Esophagus muscularis mucosa (tissue), 4 donors: ENCODE results near the gene CAPRIN1. TPM values are rescaled to one million over a fixed set of nuclear protein-coding genes. Genes with fewer than 3 reads are reported as not detected.

Experiments used
- DNase-seq: peaks from one replicate; pipeline ENCODE4 v3.0.0-alpha.2; 2017; ENCODE audit errors: extremely low spot score
- H3K27ac ChIP-seq, 4 donors: fragments of 200-600 bp; sonication (generic); replicated peaks in 1 of 4; 1 replicate in 3 of 4; 2 replicates in 1 of 4; pipeline ENCODE4 v1.5.1; 2016 to 2019; ENCODE audit warnings: mild to moderate bottlenecking in 1 of 4
- H3K27me3 ChIP-seq, 4 donors: fragments of 200-600 bp; sonication (generic); one replicate each; pipeline versions ENCODE4 v1.5.1 to v1.6.0; 2016 to 2019
- H3K36me3 ChIP-seq, 4 donors: fragments of 200-600 bp; sonication (generic); one replicate each; pipeline ENCODE4 v1.5.1; 2016 to 2019
- H3K4me1 ChIP-seq, 4 donors: fragments of 200-600 bp; sonication (generic); one replicate each; pipeline ENCODE4 v1.5.1; 2016 to 2019
- H3K4me3 ChIP-seq, 4 donors: fragments of 200-600 bp; sonication (generic); 1 replicate in 2 of 4; 2 replicates in 2 of 4; pipeline ENCODE4 v1.5.1; 2016 to 2019; ENCODE audit warnings: mild to moderate bottlenecking in 4 of 4, moderate library complexity in 1 of 4
- H3K9me3 ChIP-seq, 4 donors: fragments of 200-600 bp; sonication (generic); 1 replicate in 3 of 4; 2 replicates in 1 of 4; pipeline ENCODE4 v1.5.1; 2016 to 2019
- CTCF ChIP-seq, 3 experiments: fragments of 200-600 bp in 2 of 3; fragments of 450-650 bp in 1 of 3; sonication (generic) in 2 of 3; IDR thresholded peaks; one replicate each; pipeline ENCODE4 v1.5.1; 2017 to 2019; ENCODE audit warnings: antibody characterized with exemption in 3 of 3, mild to moderate bottlenecking in 2 of 3, moderate library complexity in 1 of 3
- EP300 ChIP-seq: sonication (generic); formaldehyde crosslinking; IDR thresholded peaks from one replicate; pipeline ENCODE4 v1.6.1; 2017; ENCODE audit warnings: antibody characterized with exemption
- POLR2A ChIP-seq: fragments of 450-650 bp; IDR thresholded peaks from one replicate; pipeline ENCODE4 v1.6.1; 2017; ENCODE audit warnings: antibody characterized with exemption, moderate library complexity, mild to moderate bottlenecking, low read depth
- POLR2AphosphoS5 ChIP-seq, 2 donors: sonication (generic); formaldehyde crosslinking; IDR thresholded peaks; one replicate each; pipeline ENCODE4 v1.6.1; 2017; ENCODE audit warnings: antibody characterized with exemption in 2 of 2
- WGBS: methylation state at CpG from one replicate; pipeline ENCODE4 v1.1.5; 2018; 5-methylcytosine and 5-hydroxymethylcytosine counted together
- intact Hi-C: fragments of 100-400 bp; cut with DNase I; formaldehyde crosslinking; loops from one replicate; pipeline ENCODE4 v1.15.1; 2023
- total RNA-seq, 4 donors: library from RNA; depleted of rRNA; stranded (reverse); fragments of >200 nt; gene quantifications; one replicate each; pipeline versions ENCODE4 v1.1.0 to v1.2.1, GENCODE V29; 2016

The CAPRIN1 gene
- total RNA-seq, 4 donors from 2014 or later, result 99.9 to 152 (median 103) TPM

GRCh38 chr11:34114014-34114413 is 62.5 kb downstream of the CAPRIN1 start:
- DNase-seq, result no peak
- no peaks in the 10 kb centered on the region for H3K9me3 ChIP-seq
- intact Hi-C loops, result no loop called here
- peaks cover 79 to 100% (median 96%) of the 10 kb centered on the region in 4 donors for H3K36me3 ChIP-seq
- no peaks in the 10 kb centered on the region for H3K4me1 ChIP-seq
- H3K27me3 ChIP-seq, result no peaks in the 10 kb centered on the region
- TF ChIP-seq POLR2AphosphoS5 (IDR thresholded peaks at IDR 0.05) (no peak), CTCF (IDR thresholded peaks at IDR 0.05) (no peak), POLR2A (no peak), EP300 (no peak)
- 93% methylated on average over 2 of the region's 2 CpGs for WGBS
- H3K4me3 ChIP-seq, result no peak overlapping the region
- H3K27ac ChIP-seq, result no peak overlapping the region

- TF ChIP-seq EP300 (no peak), CTCF (IDR thresholded peaks at IDR 0.05) (no peak), POLR2A (no peak), POLR2AphosphoS5 (IDR thresholded peaks at IDR 0.05) (no peak)
- intact Hi-C loops, result no loop called here
- no peak overlapping the region for H3K27ac ChIP-seq
- H3K4me1 ChIP-seq, result no peaks in the 10 kb centered on the region
- no peak for DNase-seq
- H3K9me3 ChIP-seq, result no peaks in the 10 kb centered on the region
- WGBS, result 94% methylated on average over 5 of the region's 5 CpGs
- peaks cover 79 to 100% (median 96%) of the 10 kb centered on the region in 4 donors for H3K36me3 ChIP-seq
- no peaks in the 10 kb centered on the region for H3K27me3 ChIP-seq
- H3K4me3 ChIP-seq, result no peak overlapping the region
These were observed 62.9 kb downstream of the CAPRIN1 start for GRCh38 chr11:34114471-34114870.

GRCh38 chr11:34120651-34121050 is 69.1 kb downstream of the CAPRIN1 start:
- peaks cover 78 to 100% (median 99%) of the 10 kb centered on the region in 4 donors for H3K36me3 ChIP-seq
- no peak for TF ChIP-seq EP300
- TF ChIP-seq CTCF (IDR thresholded peaks at IDR 0.05), result no peak
- no peak for TF ChIP-seq POLR2A
- TF ChIP-seq POLR2AphosphoS5 (IDR thresholded peaks at IDR 0.05), result no peak
- H3K9me3 ChIP-seq, result no peaks in the 10 kb centered on the region
- H3K27ac ChIP-seq, result no peak overlapping the region
- H3K4me3 ChIP-seq, result no peak overlapping the region
- 99% methylated on average over 4 of the region's 4 CpGs for WGBS
- no peaks in the 10 kb centered on the region for H3K27me3 ChIP-seq
- DNase-seq, result no peak
- intact Hi-C loops, result no loop called here
- no peaks in the 10 kb centered on the region for H3K4me1 ChIP-seq

GRCh38 chr11:34124885-34125668 is 73.5 kb downstream of the CAPRIN1 start:
- no peak for DNase-seq
- no peak overlapping the region for H3K27ac ChIP-seq
- H3K36me3 ChIP-seq, result peaks cover 80 to 100% (median 89%) of the 10 kb centered on the region in 4 donors
- intact Hi-C loops, result no loop called here
- no peaks in the 10 kb centered on the region for H3K4me1 ChIP-seq
- TF ChIP-seq POLR2AphosphoS5 (IDR thresholded peaks at IDR 0.05), result no peak
- no peak for TF ChIP-seq CTCF (IDR thresholded peaks at IDR 0.05)
- TF ChIP-seq POLR2A, result no peak
- no peak for TF ChIP-seq EP300
- no peaks in the 10 kb centered on the region for H3K27me3 ChIP-seq
- WGBS, result 56% methylated on average over 4 of the region's 4 CpGs
- no peak overlapping the region for H3K4me3 ChIP-seq
- no peaks in the 10 kb centered on the region for H3K9me3 ChIP-seq
